Spinal cord (tissue), 10 donors: ENCODE data around the gene NMT1. TPM values are rescaled to one million over a fixed set of nuclear protein-coding genes. Genes with fewer than 3 reads are reported as not detected.
"Not testable (repeated sequence)": the region's sequence is repeated elsewhere in the genome, so short reads cannot be mapped to it uniquely, and the experiment has no call there.

Experiments
- DNase-seq, 6 donors: peaks; one replicate each; pipeline versions ENCODE4 v3.0.0 to v3.0.0-alpha.2; 2013 to 2015; ENCODE audit warnings: low spot score in 6 of 6, low read depth in 4 of 6
- H3K27ac ChIP-seq: one replicate; pipeline ENCODE4 v1.5.1; 2013; ENCODE audit warnings: low read depth, low read length, control low read depth
- H3K27me3 ChIP-seq: one replicate; pipeline ENCODE4 v1.6.1; 2013; ENCODE audit warnings: low read length; ENCODE audit not compliant: control insufficient read depth, insufficient read depth
- H3K36me3 ChIP-seq: one replicate; pipeline ENCODE4 v1.6.1; 2013; ENCODE audit warnings: low read length; ENCODE audit not compliant: control insufficient read depth, insufficient read depth
- H3K4me1 ChIP-seq: one replicate; pipeline ENCODE4 v1.6.1; 2013; ENCODE audit warnings: low read length; ENCODE audit not compliant: control insufficient read depth, insufficient read depth
- H3K4me3 ChIP-seq: one replicate; pipeline ENCODE4 v1.5.1; 2013; ENCODE audit warnings: low read depth, low read length, control low read depth
- H3K9me3 ChIP-seq: one replicate; pipeline ENCODE4 v1.6.1; 2013; ENCODE audit warnings: low read length; ENCODE audit not compliant: control insufficient read depth, insufficient read depth
- WGBS: methylation state at CpG from one replicate; pipeline ENCODE4 v1.1.5; 2013; ENCODE audit warnings: missing lambda C conversion rate; ENCODE audit not compliant: insufficient coverage; 5-methylcytosine and 5-hydroxymethylcytosine counted together
- polyA plus RNA-seq, 2 donors: library from polyadenylated mRNA; unstranded; fragments of 120-200 nt; gene quantifications; one replicate each; pipeline ENCODE4 v1.2.1, GENCODE V29; 2013; ENCODE audit not compliant: insufficient read length in 2 of 2
- total RNA-seq, 2 donors: library from RNA; depleted of rRNA in 1 of 2; stranded (reverse); fragments of 120-200 nt in 1 of 2; fragments of >200 nt in 1 of 2; gene quantifications; one replicate each; pipeline versions ENCODE4 v1.2.3 to v1.2.4, GENCODE V29; 2013 to 2014
- donor health status: healthy.

The NMT1 gene
- total and polyA plus RNA-seq, 4 donors = 51.6 to 77.9 (median 60.5) TPM

- Histone ChIP-seq H3K9me3 (no peaks in the 10 kb centered on the region), H3K27me3 (no peaks in the 10 kb centered on the region), H3K27ac (no peak overlapping the region), H3K4me3 (no peak overlapping the region), H3K4me1 (peaks cover 15% of the 10 kb centered on the region), H3K36me3 (peaks cover 38% of the 10 kb centered on the region)
- WGBS = 86% methylated on average over 9 of the region's 15 CpGs
- DNase-seq = no peak
Observed at GRCh38 chr17:45123930-45124796, 63.0 kb downstream of the NMT1 start.

- H3K9me3 ChIP-seq, H3K4me3 ChIP-seq, H3K27ac ChIP-seq, DNase-seq, H3K27me3 ChIP-seq: not testable (repeated sequence)
- H3K36me3 ChIP-seq = peaks cover 35% of the 10 kb centered on the region
- H3K4me1 ChIP-seq = peaks cover 21% of the 10 kb centered on the region
- 88% methylated on average over 4 of the region's 5 CpGs for WGBS
Observed at GRCh38 chr17:45124797-45125122, 63.6 kb downstream of the NMT1 start.

- H3K36me3 ChIP-seq = peaks cover 31% of the 10 kb centered on the region
- H3K9me3 ChIP-seq = no peaks in the 10 kb centered on the region
- H3K4me1 ChIP-seq = peaks cover 28% of the 10 kb centered on the region
- H3K4me3 ChIP-seq = no peak overlapping the region
- no peak for DNase-seq
- no peak overlapping the region for H3K27ac ChIP-seq
- 100% methylated on average over 6 of the region's 8 CpGs for WGBS
- H3K27me3 ChIP-seq = no peaks in the 10 kb centered on the region
Observed at GRCh38 chr17:45125509-45125908, 64.4 kb downstream of the NMT1 start.

GRCh38 chr17:45127207-45127547, 66.1 kb downstream of the NMT1 start:
- no peaks in the 10 kb centered on the region for H3K27me3 ChIP-seq
- H3K4me1 ChIP-seq = peaks cover 43% of the 10 kb centered on the region
- H3K36me3 ChIP-seq = peaks cover 26% of the 10 kb centered on the region
- H3K4me3 ChIP-seq = no peak overlapping the region
- no peaks in the 10 kb centered on the region for H3K9me3 ChIP-seq
- no peak overlapping the region for H3K27ac ChIP-seq
- DNase-seq = no peak
- 94% methylated on average over 3 of the region's 8 CpGs for WGBS

GRCh38 chr17:45127548-45128300, 66.6 kb downstream of the NMT1 start:
- DNase-seq = peak in 1 of 6 donors; percentile 47
- Histone ChIP-seq H3K9me3 (no peaks in the 10 kb centered on the region), H3K27ac (peak overlapping the region; percentile 71), H3K4me3 (no peak overlapping the region), H3K36me3 (peaks cover 26% of the 10 kb centered on the region), H3K27me3 (no peaks in the 10 kb centered on the region), H3K4me1 (peaks cover 45% of the 10 kb centered on the region)
- 62% methylated on average over 17 of the region's 20 CpGs for WGBS

- peaks cover 52% of the 10 kb centered on the region for H3K4me1 ChIP-seq
- no peak overlapping the region for H3K4me3 ChIP-seq
- WGBS = no CpG with 5 or more reads among the region's 5 CpGs
- peak overlapping the region; percentile 71 for H3K27ac ChIP-seq
- H3K36me3 ChIP-seq = peaks cover 26% of the 10 kb centered on the region
- H3K27me3 ChIP-seq = no peaks in the 10 kb centered on the region
- H3K9me3 ChIP-seq = no peaks in the 10 kb centered on the region
- no peak for DNase-seq
Observed at GRCh38 chr17:45128331-45128730, 67.2 kb downstream of the NMT1 start.

- DNase-seq = no peak
- no CpG with 5 or more reads among the region's 2 CpGs for WGBS
- Histone ChIP-seq H3K4me1 (peaks cover 52% of the 10 kb centered on the region), H3K27me3 (no peaks in the 10 kb centered on the region), H3K36me3 (peaks cover 22% of the 10 kb centered on the region), H3K27ac (no peak overlapping the region), H3K4me3 (no peak overlapping the region), H3K9me3 (no peaks in the 10 kb centered on the region)
Observed at GRCh38 chr17:45128989-45129388, 67.9 kb downstream of the NMT1 start.

- no peak for DNase-seq
- H3K4me1 ChIP-seq = peaks cover 52% of the 10 kb centered on the region
- no peaks in the 10 kb centered on the region for H3K27me3 ChIP-seq
- H3K4me3 ChIP-seq = no peak overlapping the region
- H3K9me3 ChIP-seq = no peaks in the 10 kb centered on the region
- WGBS = 71% methylated on average over 6 of the region's 10 CpGs
- peaks cover 22% of the 10 kb centered on the region for H3K36me3 ChIP-seq
- peak overlapping the region; percentile 25 for H3K27ac ChIP-seq
Observed at GRCh38 chr17:45129426-45129939, 68.4 kb downstream of the NMT1 start.

GRCh38 chr17:45129940-45130680, 69.0 kb downstream of the NMT1 start:
- Histone ChIP-seq H3K4me3 (no peak overlapping the region), H3K4me1 (peaks cover 52% of the 10 kb centered on the region), H3K27me3 (no peaks in the 10 kb centered on the region), H3K36me3 (peaks cover 22% of the 10 kb centered on the region), H3K27ac (peak overlapping the region; percentile 25), H3K9me3 (no peaks in the 10 kb centered on the region)
- 89% methylated on average over 12 of the region's 13 CpGs for WGBS
- DNase-seq = no peak
